Measurements from ENCODE around the gene ENOSF1. TPM values are rescaled to one million over a fixed set of nuclear protein-coding genes. Genes with fewer than 3 reads are reported as not detected.

Gene ENOSF1
- total RNA-seq, 1 donor: 47.0 TPM

GRCh38 chr18:711657-712400 is 601 bp downstream of the ENOSF1 start:
- no peaks in the 10 kb centered on the region for H3K9me3 ChIP-seq (ENCODE audit: low read depth, low read length)
- H2AFZ ChIP-seq (ENCODE audit: low read length): peak overlapping the region; percentile 78
- peak overlapping the region; percentile 94 for H3K27ac ChIP-seq (ENCODE audit: low read depth, low read length)
- TF ChIP-seq CTCF (IDR thresholded peaks at IDR 0.05; ENCODE audit: extremely low read depth, low read depth, low read length): no peak
- H3K4me1 ChIP-seq (ENCODE audit: insufficient read depth, low read length): peaks cover 22% of the 10 kb centered on the region
- H4K20me1 ChIP-seq (ENCODE audit: insufficient read depth, low read length): peaks cover 8% of the 10 kb centered on the region
- no peaks in the 10 kb centered on the region for H3K27me3 ChIP-seq (ENCODE audit: insufficient read depth, low read length)
- peak overlapping the region; percentile 98 for H3K4me2 ChIP-seq (ENCODE audit: insufficient read depth, low read length)
- peak overlapping the region; percentile 78 for H3K4me3 ChIP-seq (ENCODE audit: insufficient read depth, low read length)
- H3K79me2 ChIP-seq (ENCODE audit: insufficient read depth, low read length): peaks cover 39% of the 10 kb centered on the region
- peak; percentile 81 for DNase-seq (ENCODE audit: insufficient read length, low spot score, missing footprints)
- peaks cover 6% of the 10 kb centered on the region for H3K36me3 ChIP-seq (ENCODE audit: insufficient read depth, low read length)

GRCh38 chr18:711310-711656 is 1.1 kb downstream of the ENOSF1 start:
- Histone ChIP-seq H3K4me3 (ENCODE audit: insufficient read depth, low read length) (peak overlapping the region; percentile 78), H3K4me1 (ENCODE audit: insufficient read depth, low read length) (peaks cover 22% of the 10 kb centered on the region), H3K9me3 (ENCODE audit: low read depth, low read length) (no peaks in the 10 kb centered on the region), H3K4me2 (ENCODE audit: insufficient read depth, low read length) (peak overlapping the region; percentile 98), H3K27ac (ENCODE audit: low read depth, low read length) (peak overlapping the region; percentile 94), H4K20me1 (ENCODE audit: insufficient read depth, low read length) (peaks cover 8% of the 10 kb centered on the region), H3K36me3 (ENCODE audit: insufficient read depth, low read length) (peaks cover 6% of the 10 kb centered on the region), H3K79me2 (ENCODE audit: insufficient read depth, low read length) (peaks cover 42% of the 10 kb centered on the region), H2AFZ (ENCODE audit: low read length) (peak overlapping the region; percentile 78), H3K27me3 (ENCODE audit: insufficient read depth, low read length) (no peaks in the 10 kb centered on the region)
- TF ChIP-seq CTCF (IDR thresholded peaks at IDR 0.05; ENCODE audit: extremely low read depth, low read depth, low read length): no peak
- DNase-seq (ENCODE audit: insufficient read length, low spot score, missing footprints): no peak

- H2AFZ ChIP-seq (ENCODE audit: low read length): no peak overlapping the region
- no peak for DNase-seq (ENCODE audit: insufficient read length, low spot score, missing footprints)
- peaks cover 6% of the 10 kb centered on the region for H3K36me3 ChIP-seq (ENCODE audit: insufficient read depth, low read length)
- peaks cover 42% of the 10 kb centered on the region for H3K79me2 ChIP-seq (ENCODE audit: insufficient read depth, low read length)
- H3K27me3 ChIP-seq (ENCODE audit: insufficient read depth, low read length): no peaks in the 10 kb centered on the region
- no peak for TF ChIP-seq CTCF (IDR thresholded peaks at IDR 0.05; ENCODE audit: extremely low read depth, low read depth, low read length)
- peaks cover 8% of the 10 kb centered on the region for H4K20me1 ChIP-seq (ENCODE audit: insufficient read depth, low read length)
- H3K4me2 ChIP-seq (ENCODE audit: insufficient read depth, low read length): peak overlapping the region; percentile 98
- H3K4me3 ChIP-seq (ENCODE audit: insufficient read depth, low read length): peak overlapping the region; percentile 78
- no peaks in the 10 kb centered on the region for H3K9me3 ChIP-seq (ENCODE audit: low read depth, low read length)
- H3K27ac ChIP-seq (ENCODE audit: low read depth, low read length): peak overlapping the region; percentile 94
- H3K4me1 ChIP-seq (ENCODE audit: insufficient read depth, low read length): peaks cover 16% of the 10 kb centered on the region
Measured at GRCh38 chr18:710418-711300, 1.8 kb downstream of the ENOSF1 start.

GRCh38 chr18:709771-710170 is 2.7 kb downstream of the ENOSF1 start:
- DNase-seq (ENCODE audit: insufficient read length, low spot score, missing footprints): no peak
- TF ChIP-seq CTCF (IDR thresholded peaks at IDR 0.05; ENCODE audit: extremely low read depth, low read depth, low read length): no peak

More at GRCh38 chr18:709771-710170, 2.7 kb downstream of the ENOSF1 start:
- Histone ChIP-seq H3K9me3 (ENCODE audit: low read depth, low read length) (no peaks in the 10 kb centered on the region), H3K79me2 (ENCODE audit: insufficient read depth, low read length) (peaks cover 42% of the 10 kb centered on the region), H3K4me2 (ENCODE audit: insufficient read depth, low read length) (no peak overlapping the region), H4K20me1 (ENCODE audit: insufficient read depth, low read length) (peaks cover 8% of the 10 kb centered on the region), H3K36me3 (ENCODE audit: insufficient read depth, low read length) (peaks cover 14% of the 10 kb centered on the region), H3K27ac (ENCODE audit: low read depth, low read length) (no peak overlapping the region), H3K4me1 (ENCODE audit: insufficient read depth, low read length) (peaks cover 7% of the 10 kb centered on the region), H3K27me3 (ENCODE audit: insufficient read depth, low read length) (no peaks in the 10 kb centered on the region), H3K4me3 (ENCODE audit: insufficient read depth, low read length) (no peak overlapping the region), H2AFZ (ENCODE audit: low read length) (no peak overlapping the region)

Data from osteoblast (primary cell).